HG03575 (cell line): ENCODE data around the gene ACOT7.

Source experiments
- ATAC-seq: cut with Tn5 transposase; IDR thresholded peaks from one replicate; pipeline ENCODE4 v1.9.1; 2021; ENCODE audit not compliant: unreplicated experiment, insufficient number of reproducible peaks, low FRiP score; ENCODE audit errors: extremely low read depth

The ACOT7 gene

DNA sequence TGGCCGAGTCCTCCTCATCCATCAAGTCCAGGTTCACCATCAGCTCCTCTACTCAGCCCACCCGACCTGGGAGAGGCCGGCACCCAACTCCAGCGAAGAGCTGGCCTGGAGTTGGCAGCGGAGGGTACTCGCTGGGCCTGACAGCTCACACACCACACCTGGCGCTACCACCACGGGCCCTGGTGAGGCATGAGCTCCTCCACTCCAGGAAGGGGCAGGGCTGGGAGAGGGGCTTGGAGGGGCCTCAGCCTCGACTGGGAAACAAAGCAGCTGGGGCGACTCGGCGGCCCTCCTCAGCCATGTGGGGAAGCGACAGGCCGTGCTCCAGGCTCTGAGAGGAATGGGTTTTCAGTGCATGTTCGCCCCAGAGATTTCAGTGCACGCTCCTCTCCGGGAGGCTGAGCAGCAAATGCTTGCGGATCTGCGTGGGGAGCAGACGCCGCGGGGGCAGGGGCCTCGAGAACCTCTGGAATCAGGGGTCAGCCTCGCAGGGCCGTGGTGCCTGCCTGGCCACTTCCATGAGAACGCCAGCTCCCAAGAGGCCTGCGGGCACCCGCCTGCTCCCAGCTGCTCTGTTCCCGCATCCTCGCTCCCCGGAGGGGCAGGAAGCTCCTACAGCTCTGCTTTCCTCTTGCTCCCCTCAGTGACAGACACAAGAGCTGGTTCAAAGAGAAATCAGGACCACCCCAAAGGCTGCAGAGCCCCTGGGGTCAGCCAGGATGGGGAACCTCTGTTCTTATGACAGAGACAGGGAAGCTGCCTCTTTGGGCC, 113.8 kb downstream of the ACOT7 start:
- no peak for ATAC-seq

DNA sequence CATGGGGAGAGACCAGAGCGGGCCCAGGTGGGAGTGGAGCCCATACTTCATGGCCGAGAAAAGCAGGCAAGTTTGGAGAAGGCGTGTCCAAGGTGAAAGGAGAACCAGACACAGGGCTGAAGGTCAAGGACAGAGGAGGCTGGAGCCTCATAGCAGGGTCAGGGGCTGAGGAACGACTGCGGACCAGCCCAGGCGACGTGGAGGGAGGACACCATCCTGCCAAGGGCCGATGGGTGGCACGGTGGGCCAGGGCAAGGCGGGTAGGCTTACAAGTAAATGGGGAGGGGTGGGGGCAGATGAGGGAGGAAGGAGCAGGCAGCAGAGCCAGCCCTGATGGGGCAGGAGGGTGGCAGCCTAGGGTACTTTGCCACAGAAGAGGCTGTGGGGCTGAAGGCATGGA, 114.5 kb downstream of the ACOT7 start:
- no peak for ATAC-seq

DNA sequence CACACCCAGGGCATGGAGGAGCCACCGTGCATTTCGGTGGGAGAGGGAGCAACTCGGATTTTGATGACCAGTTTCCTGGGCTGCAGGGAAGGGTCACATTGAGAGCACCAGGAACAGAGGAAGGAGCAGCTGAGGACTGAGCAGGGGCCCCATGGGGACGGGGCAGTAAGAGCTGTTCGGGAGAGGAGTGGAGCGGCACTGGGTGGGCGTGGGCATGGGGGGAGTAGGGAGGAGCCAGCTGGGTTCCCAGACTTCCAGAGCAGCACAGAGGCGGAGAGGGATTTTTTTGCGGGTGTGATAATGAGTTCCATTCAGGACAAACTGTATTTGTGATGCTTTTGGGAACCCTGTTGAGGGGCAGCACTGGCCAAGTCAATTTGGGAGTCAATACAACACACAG, 115.3 kb downstream of the ACOT7 start:
- ATAC-seq = no peak

- ATAC-seq = no peak
Measured at GRCh38 chr1:6276811-6277555, 116.6 kb downstream of the ACOT7 start.

GRCh38 chr1:6275826-6276782, 117.5 kb downstream of the ACOT7 start:
- ATAC-seq = no peak

- ATAC-seq = no peak
Measured at GRCh38 chr1:6274622-6275139, 118.9 kb downstream of the ACOT7 start.

GRCh38 chr1:6274102-6274501, 119.5 kb downstream of the ACOT7 start:
- no peak for ATAC-seq

GRCh38 chr1:6273380-6273891, 120.1 kb downstream of the ACOT7 start:
- no peak for ATAC-seq

DNA sequence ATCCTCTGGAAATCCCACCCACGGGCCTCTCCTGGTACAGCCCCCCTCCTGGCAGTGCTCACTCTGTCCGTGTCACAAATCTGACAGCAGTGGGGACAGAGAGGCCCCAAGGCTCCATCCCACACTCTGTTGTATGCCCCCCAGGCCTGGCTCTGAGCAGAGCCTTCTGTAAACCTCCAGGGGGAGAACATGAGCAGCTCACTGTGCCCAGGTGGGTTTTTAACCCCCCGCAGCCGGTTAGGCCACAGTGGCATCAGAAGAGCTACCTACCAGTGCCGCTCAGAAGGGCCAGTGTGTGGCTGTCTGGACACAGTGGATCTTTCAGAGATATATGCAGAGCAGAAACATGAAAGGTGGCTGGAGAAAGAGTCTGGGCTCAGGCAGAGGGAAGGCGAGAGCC, 120.7 kb downstream of the ACOT7 start:
- no peak for ATAC-seq

- ATAC-seq = no peak
Measured at GRCh38 chr1:6272452-6272851, 121.1 kb downstream of the ACOT7 start.

DNA sequence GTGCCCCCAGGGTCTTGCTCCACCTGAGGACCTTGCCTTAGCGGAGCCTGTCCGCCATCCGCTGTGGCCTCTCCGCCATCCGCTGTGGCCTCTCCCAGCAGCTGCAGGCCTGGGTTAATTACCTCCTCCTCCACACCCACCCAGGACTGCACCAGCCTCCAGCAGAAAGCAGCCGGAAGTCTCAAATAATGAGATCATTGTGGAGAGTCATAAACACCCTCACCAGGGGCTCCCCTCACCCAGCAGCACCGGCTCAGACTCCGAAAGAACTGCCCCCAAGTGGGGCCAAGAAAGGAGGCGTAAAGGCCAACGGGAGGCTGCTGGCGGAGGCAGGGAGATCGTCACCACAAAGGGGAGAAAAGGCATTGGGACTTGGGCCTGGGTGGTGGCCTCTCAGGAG, 122.0 kb downstream of the ACOT7 start:
- no peak for ATAC-seq

DNA sequence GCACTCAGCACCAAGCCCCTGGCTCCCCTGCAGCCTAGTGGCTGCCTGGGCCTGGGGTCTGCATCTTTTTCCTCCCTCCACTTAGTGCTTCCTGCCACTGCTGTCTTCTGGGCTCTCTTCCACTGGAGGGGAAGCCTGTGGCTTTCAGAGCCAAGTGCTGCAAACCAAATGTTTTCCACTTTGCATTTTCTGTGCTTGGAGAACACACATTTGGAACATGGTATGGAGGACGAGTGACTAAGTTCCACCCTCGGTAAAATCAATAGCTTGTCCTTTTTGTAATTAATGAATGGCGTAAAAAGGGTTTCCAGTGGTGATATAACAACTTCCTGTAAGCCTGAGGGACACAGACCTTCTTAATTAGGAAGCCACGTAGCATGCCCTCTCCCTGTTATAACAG, 122.6 kb downstream of the ACOT7 start:
- ATAC-seq = no peak

GRCh38 chr1:6270401-6270800, 123.2 kb downstream of the ACOT7 start:
- no peak for ATAC-seq

- ATAC-seq = no peak
Measured at GRCh38 chr1:6269720-6270400, 123.7 kb downstream of the ACOT7 start.

DNA sequence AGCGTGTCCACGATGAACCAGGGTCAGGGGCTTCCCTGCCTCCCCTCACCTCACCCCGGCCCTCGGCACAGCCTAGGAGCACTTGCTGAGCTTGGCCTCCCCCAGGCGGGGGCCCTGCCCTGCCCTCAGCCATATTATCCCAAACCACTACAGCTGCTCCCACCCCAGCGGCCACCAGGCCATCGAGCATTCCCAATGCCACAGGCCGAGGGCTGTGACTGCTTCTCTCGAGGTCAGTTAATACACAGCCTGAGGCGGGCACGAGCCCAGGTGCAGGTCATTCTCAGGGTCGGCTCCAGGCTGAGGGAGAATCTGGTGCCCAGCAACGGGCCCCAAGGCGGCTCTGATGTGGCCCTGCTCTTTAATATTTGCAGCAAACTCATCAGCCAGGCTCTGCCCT, 124.3 kb downstream of the ACOT7 start:
- no peak for ATAC-seq

- no peak for ATAC-seq
Measured at GRCh38 chr1:6268415-6268814, 125.2 kb downstream of the ACOT7 start.

GRCh38 chr1:6267686-6268322, 125.8 kb downstream of the ACOT7 start:
- ATAC-seq = no peak

DNA sequence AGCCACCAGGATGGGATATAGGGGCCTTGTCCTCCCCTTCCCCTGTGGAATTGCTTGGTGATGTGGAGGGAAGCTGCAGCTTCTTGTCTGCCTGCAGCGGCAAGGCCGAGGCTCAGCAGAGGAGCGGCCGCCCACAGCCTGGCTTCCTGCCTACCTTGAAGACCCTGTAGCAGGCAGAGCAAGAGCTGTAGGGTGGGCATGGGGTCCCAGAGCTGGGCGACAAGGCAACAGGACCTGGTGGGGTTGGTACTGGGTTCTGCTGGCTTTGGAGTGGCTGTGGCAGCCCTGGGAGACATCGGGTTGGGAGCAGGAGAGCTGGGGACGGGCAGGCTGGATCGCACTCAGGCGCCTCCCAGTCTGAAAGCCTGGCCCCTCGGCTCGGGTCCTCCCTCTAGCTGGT, 126.9 kb downstream of the ACOT7 start:
- no peak for ATAC-seq
